22Rv1 (cell line): ENCODE results near the gene LDLRAD4.

Experiments used
- CTCF ChIP-seq: fragments of 450-650 bp; IDR thresholded peaks from 2 replicates; pipeline ENCODE4 v1.5.1; 2017; ENCODE audit warnings: mild to moderate bottlenecking
- ZFX ChIP-seq: fragments of 450-650 bp; IDR thresholded peaks from 2 replicates; pipeline ENCODE4 v1.6.1; 2017; ENCODE audit warnings: antibody characterized with exemption, borderline replicate concordance

- TF ChIP-seq CTCF (no peak), ZFX (no peak)
Measured at GRCh38 chr18:13433685-13434084, 215.1 kb downstream of the LDLRAD4 start.
